ENCODE data around the gene AP4E1. TPM values are rescaled to one million over a fixed set of nuclear protein-coding genes. Genes with fewer than 3 reads are reported as not detected.
"Not testable (repeated sequence)": the region's sequence is repeated elsewhere in the genome, so short reads cannot be mapped to it uniquely, and the experiment has no call there.

AP4E1 gene
- total RNA-seq, 1 donor from 2014 or later, result 13.6 TPM

GRCh38 chr15:50939911-50940310, 31.4 kb downstream of the AP4E1 start:
- intact Hi-C loops (cut with micrococcal nuclease), result no loop called here

GRCh38 chr15:50940506-50940905, 32.0 kb downstream of the AP4E1 start:
- intact Hi-C loops (cut with micrococcal nuclease), result no loop called here

DNA sequence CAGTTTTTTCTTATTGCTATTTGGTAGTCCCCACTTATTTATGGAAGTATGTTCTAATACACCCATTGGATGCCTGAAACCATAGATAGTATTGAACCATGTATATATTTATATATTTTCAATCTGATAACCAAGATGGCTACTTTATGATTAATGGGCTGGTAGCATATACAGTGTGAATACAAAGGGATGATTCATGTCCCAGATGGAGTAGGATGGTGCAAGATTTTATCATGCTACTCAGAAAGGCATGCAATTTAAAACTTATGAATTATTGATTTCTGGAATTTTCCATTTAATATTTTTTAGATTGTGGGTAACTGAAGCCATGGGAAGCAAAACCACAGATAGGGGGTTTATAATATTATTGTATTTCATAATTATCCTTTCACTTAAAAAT, 35.2 kb downstream of the AP4E1 start:
- intact Hi-C loops (cut with micrococcal nuclease), result no loop called here

- intact Hi-C loops (cut with micrococcal nuclease), result no loop called here
Measured at GRCh38 chr15:50944672-50945071, 36.2 kb downstream of the AP4E1 start.

DNA sequence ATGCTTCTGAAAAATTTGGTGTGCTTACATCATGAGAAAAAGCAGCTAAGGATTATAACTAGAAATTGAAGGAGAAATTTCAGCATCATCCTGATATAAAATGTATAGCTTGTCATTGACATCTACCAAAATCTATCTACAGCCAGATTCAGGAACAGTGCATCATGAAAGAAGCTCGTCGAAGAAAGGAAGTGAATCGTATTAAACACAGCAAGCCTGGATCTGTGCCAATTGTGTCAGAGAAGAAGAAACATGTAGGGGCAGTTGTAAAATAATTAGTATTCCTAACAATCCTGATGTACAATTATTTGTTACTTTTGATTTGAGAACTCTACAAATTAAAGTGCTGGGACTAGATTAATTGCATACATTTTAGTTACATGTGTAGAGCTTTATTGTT, 37.2 kb downstream of the AP4E1 start:
- intact Hi-C loops (cut with micrococcal nuclease), result no loop called here

- intact Hi-C loops (cut with micrococcal nuclease), result not testable (repeated sequence)
Measured at GRCh38 chr15:50950745-50951144, 42.3 kb downstream of the AP4E1 start.

GRCh38 chr15:50953302-50953701, 44.8 kb downstream of the AP4E1 start:
- intact Hi-C loops (cut with micrococcal nuclease), result no loop called here

DNA sequence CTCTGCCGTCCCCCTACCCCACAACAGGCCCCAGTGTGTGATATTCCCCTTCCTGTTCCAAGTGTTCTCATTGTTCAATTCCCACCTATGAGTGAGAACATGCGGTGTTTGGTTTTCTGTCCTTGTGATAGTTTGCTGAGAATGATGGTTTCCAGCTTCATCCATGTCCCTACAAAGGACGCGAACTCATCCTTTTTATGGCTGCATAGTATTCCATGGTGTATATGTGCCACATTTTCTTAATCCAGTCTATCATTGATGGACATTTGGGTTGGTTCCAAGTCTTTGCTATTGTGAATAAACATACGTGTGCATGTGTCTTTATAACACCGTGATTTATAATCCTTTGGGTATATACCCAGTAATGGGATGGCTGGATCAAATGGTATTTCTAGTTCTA, 46.4 kb downstream of the AP4E1 start:
- intact Hi-C loops (cut with micrococcal nuclease), result not testable (repeated sequence)

GRCh38 chr15:50959717-50960116, 51.2 kb downstream of the AP4E1 start:
- intact Hi-C loops (cut with micrococcal nuclease), result no loop called here

- intact Hi-C loops (cut with micrococcal nuclease), result no loop called here
Measured at GRCh38 chr15:50964075-50964474, 55.6 kb downstream of the AP4E1 start.

DNA sequence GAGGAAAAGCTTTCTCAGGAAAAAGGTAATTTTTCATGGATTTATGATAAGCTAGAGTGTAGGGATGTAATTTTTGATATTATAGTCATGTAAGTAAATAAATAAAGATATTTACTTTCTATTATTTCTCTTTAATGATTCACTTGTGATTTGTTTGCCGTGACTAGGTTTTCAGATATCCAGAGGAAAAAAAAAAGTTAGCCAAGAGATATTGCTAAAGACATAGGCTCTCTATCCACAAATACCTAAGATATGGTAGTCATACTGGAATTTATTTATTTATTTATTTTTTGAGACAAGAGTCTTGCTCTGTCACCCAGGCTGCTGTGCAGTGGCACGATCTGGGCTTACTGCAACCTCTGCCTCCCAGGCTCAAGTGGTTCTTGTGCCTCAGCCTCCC, 59.9 kb downstream of the AP4E1 start:
- intact Hi-C loops (cut with micrococcal nuclease), result no loop called here

- intact Hi-C loops (cut with micrococcal nuclease), result no loop called here
Measured at GRCh38 chr15:50970524-50970923, 62.0 kb downstream of the AP4E1 start.

GRCh38 chr15:50971115-50971514, 62.6 kb downstream of the AP4E1 start:
- intact Hi-C loops (cut with micrococcal nuclease), result no loop called here

- intact Hi-C loops (cut with micrococcal nuclease), result no loop called here
Measured at GRCh38 chr15:50971542-50971941, 63.1 kb downstream of the AP4E1 start.

DNA sequence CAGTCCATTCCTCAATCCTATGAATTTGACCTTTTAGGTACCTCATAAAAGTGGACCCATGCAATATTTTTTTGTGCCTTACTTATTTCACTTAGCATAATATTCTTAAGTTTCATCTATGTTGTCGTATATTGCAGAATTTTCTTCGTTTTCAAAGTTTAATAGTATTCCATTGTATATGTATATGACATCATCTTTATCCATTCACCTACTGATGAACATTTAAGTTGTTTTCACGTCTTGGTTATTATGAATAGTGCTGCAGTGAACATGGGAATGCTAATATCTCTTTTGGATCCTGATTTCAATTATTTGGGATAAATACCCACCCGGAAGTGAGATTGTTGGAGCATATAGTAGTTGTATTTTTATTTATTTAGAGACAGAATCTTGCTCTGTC, 65.1 kb downstream of the AP4E1 start:
- intact Hi-C loops (cut with micrococcal nuclease), result no loop called here

DNA sequence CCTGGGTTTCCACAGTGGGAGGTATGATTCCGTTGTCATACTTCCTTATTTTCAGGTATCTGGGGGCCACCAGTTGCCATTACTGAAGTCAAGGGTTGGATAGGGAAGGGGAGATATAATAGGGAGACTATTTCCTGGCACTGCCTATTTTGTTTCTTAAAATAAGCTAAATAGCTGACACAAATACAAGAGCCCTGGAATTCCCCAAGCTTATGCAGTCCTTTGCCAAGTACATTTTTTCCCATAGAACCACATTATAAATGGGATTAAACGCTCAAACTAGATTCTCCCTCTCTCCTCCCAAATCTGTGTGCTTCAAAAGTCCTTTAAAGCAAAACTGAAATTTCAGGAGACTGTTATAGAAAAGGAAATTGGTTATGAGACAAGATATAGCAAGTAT, 68.7 kb downstream of the AP4E1 start:
- intact Hi-C loops (cut with micrococcal nuclease), result no loop called here

DNA sequence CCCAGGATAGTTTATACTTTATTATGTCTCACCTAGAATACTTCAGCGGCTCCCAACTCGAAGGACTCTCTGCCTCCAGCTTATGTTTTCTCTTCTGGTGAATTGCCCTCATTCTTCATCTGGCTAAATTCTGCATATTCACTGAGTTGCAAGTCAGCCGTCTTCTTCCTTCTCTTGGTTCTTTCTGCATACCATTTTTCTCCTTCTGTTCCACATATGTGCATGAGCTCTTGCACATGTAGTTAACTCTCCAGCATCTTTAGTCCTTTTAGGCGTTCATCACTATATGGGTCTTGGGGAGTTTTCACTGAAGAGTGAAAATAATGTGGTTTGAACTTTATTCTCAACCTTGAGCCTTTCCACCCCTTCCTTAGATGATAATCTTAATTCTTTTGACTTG, 70.1 kb downstream of the AP4E1 start:
- intact Hi-C loops (cut with micrococcal nuclease), result no loop called here

GRCh38 chr15:50979041-50979440, 70.6 kb downstream of the AP4E1 start:
- intact Hi-C loops (cut with micrococcal nuclease), result no loop called here

DNA sequence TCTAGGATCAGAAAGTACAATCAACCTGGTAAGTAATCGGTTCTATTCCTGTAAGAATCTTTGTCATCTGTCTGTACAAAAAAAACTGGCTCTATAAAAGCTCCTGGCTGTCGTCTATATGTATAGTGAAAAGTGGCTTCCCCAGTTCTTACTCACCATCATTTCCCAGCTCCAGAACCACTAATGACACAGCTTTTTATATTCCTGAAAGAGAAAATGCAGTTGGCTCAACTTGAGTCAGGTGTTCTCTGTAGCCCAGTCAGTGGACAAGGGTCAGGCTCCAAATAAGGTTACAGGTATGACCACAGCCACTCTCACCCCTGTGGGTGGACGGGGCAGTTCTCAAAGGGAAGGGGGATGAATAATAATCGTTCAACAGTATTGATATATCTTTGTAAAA, 85.1 kb downstream of the AP4E1 start:
- intact Hi-C loops (cut with micrococcal nuclease), result loop anchor here (5.0 kb wide), 1 partner anchor 79 kb away; no protein-coding TSS in a partner anchor

- intact Hi-C loops (cut with micrococcal nuclease), result no loop called here
Measured at GRCh38 chr15:50996641-50997040, 88.2 kb downstream of the AP4E1 start.

- intact Hi-C loops (cut with micrococcal nuclease), result no loop called here
Measured at GRCh38 chr15:50997371-50998051, 89.0 kb downstream of the AP4E1 start.

GRCh38 chr15:51004103-51004551, 95.6 kb downstream of the AP4E1 start:
- intact Hi-C loops (cut with micrococcal nuclease), result no loop called here

DNA sequence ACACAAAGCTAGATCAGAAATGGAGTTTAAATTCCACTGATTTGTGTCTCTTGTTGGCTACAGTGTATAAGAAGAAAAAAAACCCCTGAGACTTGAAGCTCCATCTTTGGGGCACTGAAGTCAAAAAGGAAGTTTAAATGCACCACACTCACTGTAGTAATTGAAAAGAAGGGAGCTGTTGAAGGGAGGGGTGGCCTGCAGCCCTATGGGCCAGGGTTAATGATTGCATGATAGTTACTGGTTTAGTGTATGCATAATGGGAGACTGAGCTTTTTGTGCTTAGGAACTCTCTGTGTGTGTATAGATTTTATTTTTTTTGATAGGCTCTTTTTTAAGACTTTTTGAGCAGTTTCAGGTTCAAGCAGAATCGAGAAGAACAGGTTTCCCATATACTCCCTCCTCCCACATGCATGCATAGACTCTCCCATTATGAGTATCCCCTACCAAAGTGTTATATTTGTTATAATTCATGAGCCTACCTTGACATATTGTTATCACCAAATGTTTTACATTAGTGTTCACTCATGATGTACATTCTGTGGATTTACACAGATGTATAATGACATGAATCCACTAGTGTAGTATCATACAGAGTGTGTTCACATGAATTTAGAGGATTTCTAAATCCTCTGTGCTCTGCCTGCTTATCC, 98.0 kb downstream of the AP4E1 start:
- intact Hi-C loops (cut with micrococcal nuclease), result no loop called here
